Breast epithelium (tissue), 4 donors: ENCODE measurements around the gene ZNF467. TPM values are rescaled to one million over a fixed set of nuclear protein-coding genes. Genes with fewer than 3 reads are reported as not detected.

Experiments used
- DNase-seq, 2 donors: peaks; one replicate each; pipeline ENCODE4 v3.0.0-alpha.2; 2019; ENCODE audit warnings: low spot score in 2 of 2
- H3K27ac ChIP-seq, 2 donors: fragments of 200-600 bp; sonication (generic) in 1 of 2; one replicate each; pipeline ENCODE4 v1.5.1; 2016 to 2019; ENCODE audit warnings: mild to moderate bottlenecking in 1 of 2
- H3K27me3 ChIP-seq, 2 donors: fragments of 200-600 bp; sonication (generic) in 1 of 2; one replicate each; pipeline versions ENCODE4 v1.5.1 to v1.6.0; 2017 to 2019; ENCODE audit warnings: control low read depth in 1 of 2, mild to moderate bottlenecking in 1 of 2
- H3K36me3 ChIP-seq: fragments of 200-600 bp; one replicate; pipeline ENCODE4 v1.5.1; 2019
- H3K4me1 ChIP-seq, 2 donors: fragments of 200-600 bp; sonication (generic); one replicate each; pipeline ENCODE4 v1.5.1; 2016 to 2019; ENCODE audit warnings: control low read depth in 1 of 2
- H3K4me3 ChIP-seq, 3 donors: fragments of 200-600 bp; sonication (generic); 1 replicate in 2 of 3; 2 replicates in 1 of 3; pipeline ENCODE4 v1.5.1; 2016 to 2019; ENCODE audit warnings: mild to moderate bottlenecking in 3 of 3, moderate library complexity in 2 of 3
- H3K9me3 ChIP-seq, 2 donors: fragments of 200-600 bp; sonication (generic) in 1 of 2; one replicate each; pipeline ENCODE4 v1.5.1; 2016 to 2019; ENCODE audit warnings: control low read depth in 1 of 2
- CTCF ChIP-seq, 3 donors: fragments of 450-650 bp; IDR thresholded peaks; one replicate each; pipeline ENCODE4 v1.5.1; 2016 to 2017; ENCODE audit warnings: antibody characterized with exemption in 3 of 3, mild to moderate bottlenecking in 3 of 3, moderate library complexity in 3 of 3
- POLR2A ChIP-seq: fragments of 450-650 bp; IDR thresholded peaks from one replicate; pipeline ENCODE4 v1.6.1; 2016; ENCODE audit warnings: antibody characterized with exemption, mild to moderate bottlenecking, moderate library complexity
- POLR2AphosphoS5 ChIP-seq, 3 donors: sonication (generic); formaldehyde crosslinking; IDR thresholded peaks; one replicate each; pipeline ENCODE4 v1.6.1; 2017; ENCODE audit warnings: antibody characterized with exemption in 3 of 3
- intact Hi-C: fragments of 100-400 bp; cut with DNase I; formaldehyde crosslinking; loops from one replicate; pipeline ENCODE4 v1.15.1; 2023; ENCODE audit warnings: low total_unique reads
- total RNA-seq, 3 donors: library from RNA; depleted of rRNA; stranded (reverse); fragments of >200 nt; gene quantifications; one replicate each; pipeline ENCODE4 v1.1.0, GENCODE V29; 2016

ZNF467 gene
- total RNA-seq, 3 donors from 2014 or later, result 5.0 to 6.3 (median 5.9) TPM

- H3K27ac ChIP-seq, result no peak overlapping the region
- intact Hi-C loops, result no loop called here
- DNase-seq, result no peak
- no peaks in the 10 kb centered on the region for H3K36me3 ChIP-seq
- H3K9me3 ChIP-seq, result no peaks in the 10 kb centered on the region
- H3K4me3 ChIP-seq, result no peak overlapping the region
- H3K27me3 ChIP-seq, result peaks cover 0 to 3% of the 10 kb centered on the region in 2 donors
- no peak for TF ChIP-seq POLR2A
- TF ChIP-seq POLR2AphosphoS5 (IDR thresholded peaks at IDR 0.05), result no peak
- no peak for TF ChIP-seq CTCF (IDR thresholded peaks at IDR 0.05)
- H3K4me1 ChIP-seq, result no peaks in the 10 kb centered on the region
These were observed 12.1 kb downstream of the ZNF467 start for GRCh38 chr7:149761307-149761706.

- no peak overlapping the region for H3K27ac ChIP-seq
These were observed 12.8 kb downstream of the ZNF467 start for GRCh38 chr7:149760538-149760937.

GRCh38 chr7:149759093-149759860 lies 14.1 kb downstream of the ZNF467 start:
- intact Hi-C loops, result no loop called here
- H3K4me3 ChIP-seq, result no peak overlapping the region
- no peaks in the 10 kb centered on the region for H3K9me3 ChIP-seq
- H3K27ac ChIP-seq, result no peak overlapping the region
- no peak for DNase-seq
- no peaks in the 10 kb centered on the region for H3K36me3 ChIP-seq
- no peaks in the 10 kb centered on the region for H3K4me1 ChIP-seq
- TF ChIP-seq CTCF (IDR thresholded peaks at IDR 0.05) (no peak), POLR2AphosphoS5 (IDR thresholded peaks at IDR 0.05) (no peak), POLR2A (no peak)
- H3K27me3 ChIP-seq, result no peaks in the 10 kb centered on the region

More at GRCh38 chr7:149760538-149760937, 12.8 kb downstream of the ZNF467 start:
- Histone ChIP-seq H3K27me3 (peaks cover 0 to 3% of the 10 kb centered on the region in 2 donors), H3K4me1 (no peaks in the 10 kb centered on the region), H3K36me3 (no peaks in the 10 kb centered on the region), H3K4me3 (no peak overlapping the region), H3K9me3 (no peaks in the 10 kb centered on the region)
- TF ChIP-seq CTCF (IDR thresholded peaks at IDR 0.05), result no peak
- TF ChIP-seq POLR2AphosphoS5 (IDR thresholded peaks at IDR 0.05), result no peak
- TF ChIP-seq POLR2A, result no peak
- intact Hi-C loops, result no loop called here
- no peak for DNase-seq

GRCh38 chr7:149753375-149754233 lies 19.8 kb downstream of the ZNF467 start:
- Histone ChIP-seq H3K4me1 (no peaks in the 10 kb centered on the region), H3K27me3 (no peaks in the 10 kb centered on the region), H3K4me3 (no peak overlapping the region), H3K9me3 (no peaks in the 10 kb centered on the region), H3K36me3 (no peaks in the 10 kb centered on the region), H3K27ac (no peak overlapping the region)
- intact Hi-C loops, result no loop called here
- no peak for DNase-seq
- TF ChIP-seq CTCF (IDR thresholded peaks at IDR 0.05) (peak in 2 of 3 donors; percentile 33 to 40), POLR2A (no peak)

- no peak for TF ChIP-seq POLR2AphosphoS5 (IDR thresholded peaks at IDR 0.05)
- no peak overlapping the region for H3K27ac ChIP-seq
- intact Hi-C loops, result no loop called here
These were observed 20.7 kb downstream of the ZNF467 start for GRCh38 chr7:149752646-149753045.

More at GRCh38 chr7:149752646-149753045, 20.7 kb downstream of the ZNF467 start:
- no peaks in the 10 kb centered on the region for H3K9me3 ChIP-seq
- H3K4me1 ChIP-seq, result no peaks in the 10 kb centered on the region
- no peaks in the 10 kb centered on the region for H3K36me3 ChIP-seq
- no peak overlapping the region for H3K4me3 ChIP-seq
- DNase-seq, result no peak
- H3K27me3 ChIP-seq, result no peaks in the 10 kb centered on the region
